Measurements from ENCODE around the gene GRIK4. TPM values are rescaled to one million over a fixed set of nuclear protein-coding genes. Genes with fewer than 3 reads are reported as not detected.

GRIK4 gene
- total RNA-seq, 1 donor from 2014 or later, result 0.36 TPM

GRCh38 chr11:120680322-120680721 lies 168.8 kb downstream of the GRIK4 start:
- Histone ChIP-seq H3K27me3 (peaks cover 5% of the 10 kb centered on the region), H3K9me3 (ENCODE audit: low read depth) (no peaks in the 10 kb centered on the region), H3K36me3 (no peaks in the 10 kb centered on the region), H3K4me2 (no peak overlapping the region), H3K9ac (no peak overlapping the region), H3K4me1 (peaks cover 11% of the 10 kb centered on the region), H3K27ac (no peak overlapping the region), H2AFZ (replicated peaks) (no peak overlapping the region), H3K79me2 (ENCODE audit: low read depth) (no peaks in the 10 kb centered on the region), H4K20me1 (ENCODE audit: low read depth) (no peaks in the 10 kb centered on the region), H3F3A (ENCODE audit: low read depth) (peaks cover 10% of the 10 kb centered on the region), H3K4me3 (no peak overlapping the region)
- no peak for DNase-seq (ENCODE audit: low spot score)
- no peak for TF ChIP-seq EZH2phosphoT487 (IDR thresholded peaks at IDR 0.05)
- no peak for TF ChIP-seq CTCF (IDR thresholded peaks at IDR 0.05)
- no peak for TF ChIP-seq EZH2 (IDR thresholded peaks at IDR 0.05)
- Mint-ChIP-seq H3K9me3 (no peaks in the 10 kb centered on the region), H3K27ac (no peak overlapping the region), H3K27me3 (ENCODE audit: insufficient read depth, low read depth) (peaks cover 16% of the 10 kb centered on the region), H3K4me1 (peaks cover 21% of the 10 kb centered on the region), H3K36me3 (no peaks in the 10 kb centered on the region), H3K4me3 (peak overlapping the region; percentile 27)

GRCh38 chr11:120681434-120682331 lies 170.1 kb downstream of the GRIK4 start:
- Mint-ChIP-seq H3K36me3 (no peaks in the 10 kb centered on the region), H3K27ac (peak overlapping the region; percentile 77), H3K9me3 (no peaks in the 10 kb centered on the region), H3K4me1 (peaks cover 24% of the 10 kb centered on the region), H3K4me3 (peak overlapping the region; percentile 27), H3K27me3 (ENCODE audit: insufficient read depth, low read depth) (peaks cover 16% of the 10 kb centered on the region)
- Histone ChIP-seq H3K27ac (no peak overlapping the region), H3F3A (ENCODE audit: low read depth) (peaks cover 10% of the 10 kb centered on the region), H3K27me3 (peaks cover 5% of the 10 kb centered on the region), H3K4me3 (no peak overlapping the region), H2AFZ (replicated peaks) (no peak overlapping the region), H3K9me3 (ENCODE audit: low read depth) (no peaks in the 10 kb centered on the region), H3K79me2 (ENCODE audit: low read depth) (no peaks in the 10 kb centered on the region), H4K20me1 (ENCODE audit: low read depth) (no peaks in the 10 kb centered on the region), H3K36me3 (no peaks in the 10 kb centered on the region), H3K4me1 (peaks cover 11% of the 10 kb centered on the region), H3K4me2 (no peak overlapping the region), H3K9ac (no peak overlapping the region)
- TF ChIP-seq EZH2phosphoT487 (IDR thresholded peaks at IDR 0.05) (no peak), CTCF (IDR thresholded peaks at IDR 0.05) (peak; percentile 8), EZH2 (IDR thresholded peaks at IDR 0.05) (no peak)
- peak; percentile 30 for DNase-seq (ENCODE audit: low spot score)

GRCh38 chr11:120682332-120682649 lies 170.7 kb downstream of the GRIK4 start:
- no peak overlapping the region for H3K4me2 ChIP-seq
- no peaks in the 10 kb centered on the region for H3K36me3 ChIP-seq
- H4K20me1 ChIP-seq (ENCODE audit: low read depth), result no peaks in the 10 kb centered on the region
- H3K27ac Mint-ChIP-seq, result peak overlapping the region; percentile 78
- no peaks in the 10 kb centered on the region for H3K9me3 Mint-ChIP-seq
- peaks cover 5% of the 10 kb centered on the region for H3K27me3 ChIP-seq
- no peak overlapping the region for H3K4me3 Mint-ChIP-seq
- H3K36me3 Mint-ChIP-seq, result no peaks in the 10 kb centered on the region
- peaks cover 10% of the 10 kb centered on the region for H3F3A ChIP-seq (ENCODE audit: low read depth)
- peaks cover 11% of the 10 kb centered on the region for H3K4me1 ChIP-seq
- peaks cover 10% of the 10 kb centered on the region for H3K27me3 Mint-ChIP-seq (ENCODE audit: insufficient read depth, low read depth)
- H3K27ac ChIP-seq, result no peak overlapping the region
- H3K4me1 Mint-ChIP-seq, result peaks cover 28% of the 10 kb centered on the region
- no peak for DNase-seq (ENCODE audit: low spot score)
- no peak overlapping the region for H2AFZ ChIP-seq (replicated peaks)
- no peak overlapping the region for H3K4me3 ChIP-seq
- H3K79me2 ChIP-seq (ENCODE audit: low read depth), result no peaks in the 10 kb centered on the region
- no peak overlapping the region for H3K9ac ChIP-seq
- no peaks in the 10 kb centered on the region for H3K9me3 ChIP-seq (ENCODE audit: low read depth)
- TF ChIP-seq EZH2phosphoT487 (IDR thresholded peaks at IDR 0.05) (no peak), CTCF (IDR thresholded peaks at IDR 0.05) (no peak), EZH2 (IDR thresholded peaks at IDR 0.05) (no peak)
